Smooth muscle cell (in vitro differentiated cells): Measurements from ENCODE around the gene TMEM234. TPM values are rescaled to one million over a fixed set of nuclear protein-coding genes. Genes with fewer than 3 reads are reported as not detected.

Source experiments
- DNase-seq: peaks from one replicate; lab custom pipeline; 2025; ENCODE audit not compliant: unreplicated experiment; lab: John Stamatoyannopoulos, UW
- H2AFZ ChIP-seq: fragments of 200-600 bp; sonication (generic); 2 replicates; pipeline ENCODE4 v1.6.0; 2016; ENCODE audit warnings: antibody characterized with exemption, low read depth, mild to moderate bottlenecking
- H3F3A ChIP-seq: fragments of 200-600 bp; sonication (generic); 2 replicates; pipeline ENCODE4 v1.6.0; 2017; ENCODE audit warnings: antibody characterized with exemption, low read depth
- H3K27ac ChIP-seq: fragments of 200-600 bp; sonication (generic); 2 replicates; pipeline ENCODE4 v1.5.1; 2016; ENCODE audit warnings: low read depth, mild to moderate bottlenecking
- H3K27me3 ChIP-seq: fragments of 200-600 bp; sonication (generic); 2 replicates; pipeline ENCODE4 v1.6.1; 2016; ENCODE audit warnings: low read depth, mild to moderate bottlenecking
- H3K36me3 ChIP-seq: fragments of 200-600 bp; sonication (generic); 2 replicates; pipeline ENCODE4 v1.5.1; 2016; ENCODE audit warnings: low read depth
- H3K4me1 ChIP-seq: fragments of 200-600 bp; sonication (generic); 2 replicates; pipeline ENCODE4 v1.5.1; 2016; ENCODE audit warnings: low read depth
- H3K4me2 ChIP-seq: fragments of 200-600 bp; sonication (generic); 2 replicates; pipeline ENCODE4 v1.6.0; 2016; ENCODE audit warnings: mild to moderate bottlenecking
- H3K4me3 ChIP-seq: fragments of 200-600 bp; sonication (generic); 2 replicates; pipeline ENCODE4 v1.5.1; 2016; ENCODE audit warnings: mild to moderate bottlenecking
- H3K79me2 ChIP-seq: fragments of 200-600 bp; sonication (generic); 2 replicates; pipeline ENCODE4 v1.6.0; 2016; ENCODE audit warnings: low read depth, mild to moderate bottlenecking
- H3K9ac ChIP-seq: fragments of 200-600 bp; sonication (generic); 2 replicates; pipeline ENCODE4 v1.6.0; 2016; ENCODE audit warnings: low read depth
- H3K9me3 ChIP-seq: fragments of 200-600 bp; sonication (generic); replicated peaks from 2 replicates; pipeline ENCODE4 v1.5.1; 2016; ENCODE audit warnings: low read depth
- H4K20me1 ChIP-seq: fragments of 200-600 bp; sonication (generic); 2 replicates; pipeline ENCODE4 v1.6.0; 2016; ENCODE audit warnings: low read depth
- CTCF ChIP-seq: fragments of 200-600 bp; sonication (generic); IDR thresholded peaks from 2 replicates; pipeline ENCODE4 v1.5.1; 2017; ENCODE audit warnings: borderline replicate concordance, mild to moderate bottlenecking, antibody characterized with exemption; ENCODE audit not compliant: insufficient read depth, poor library complexity, severe bottlenecking
- WGBS: methylation state at CpG from one replicate; pipeline ENCODE4 v1.1.7; 2016; ENCODE audit warnings: low lambda C conversion rate; 5-methylcytosine and 5-hydroxymethylcytosine counted together
- polyA plus RNA-seq: library from polyadenylated mRNA; unstranded; fragments of >200 nt; fragmentation: Nextera tagmentation; extraction: Ambion mirVana; gene quantifications from 2 replicates; pipeline ENCODE4 v1.2.1, GENCODE V29; 2016
- total RNA-seq: library from RNA; depleted of rRNA; stranded (reverse); fragments of >200 nt; gene quantifications from 2 replicates; pipeline ENCODE4 v1.2.3, GENCODE V29; 2014

The TMEM234 gene
- total and polyA plus RNA-seq, 2 experiments from 2014 or later = 10.9 to 19.8 TPM

GRCh38 chr1:32232558-32233304 is 10.6 kb upstream of the TMEM234 start:
- no peak overlapping the region for H3K27ac ChIP-seq
- no peak for TF ChIP-seq CTCF
- H3K4me1 ChIP-seq = no peaks in the 10 kb centered on the region
- H3K27me3 ChIP-seq = no peaks in the 10 kb centered on the region
- H3K4me3 ChIP-seq = no peak overlapping the region
- DNase-seq = no peak
- no peaks in the 10 kb centered on the region for H3K9me3 ChIP-seq
- H4K20me1 ChIP-seq = no peaks in the 10 kb centered on the region
- H2AFZ ChIP-seq = no peak overlapping the region
- H3K36me3 ChIP-seq = peaks cover 7% of the 10 kb centered on the region
- H3F3A ChIP-seq = peaks cover 15% of the 10 kb centered on the region
- H3K4me2 ChIP-seq = no peak overlapping the region
- 94% methylated on average over 8 of the region's 8 CpGs for WGBS
- H3K9ac ChIP-seq = no peak overlapping the region
- no peaks in the 10 kb centered on the region for H3K79me2 ChIP-seq

- peaks cover 13% of the 10 kb centered on the region for H3F3A ChIP-seq
- H4K20me1 ChIP-seq = no peaks in the 10 kb centered on the region
- no peak overlapping the region for H2AFZ ChIP-seq
- no peak overlapping the region for H3K9ac ChIP-seq
- TF ChIP-seq CTCF = no peak
- no peak overlapping the region for H3K4me2 ChIP-seq
- peaks cover 7% of the 10 kb centered on the region for H3K36me3 ChIP-seq
- no peak overlapping the region for H3K27ac ChIP-seq
- no peaks in the 10 kb centered on the region for H3K79me2 ChIP-seq
- H3K9me3 ChIP-seq = no peaks in the 10 kb centered on the region
- no peak overlapping the region for H3K4me3 ChIP-seq
- 97% methylated on average over 5 of the region's 5 CpGs for WGBS
- DNase-seq = no peak
- no peaks in the 10 kb centered on the region for H3K4me1 ChIP-seq
- no peaks in the 10 kb centered on the region for H3K27me3 ChIP-seq
These were observed 9.8 kb upstream of the TMEM234 start for GRCh38 chr1:32231843-32232432.

GRCh38 chr1:32228771-32229170 is 6.6 kb upstream of the TMEM234 start:
- no peak overlapping the region for H3K9ac ChIP-seq
- no peaks in the 10 kb centered on the region for H3K9me3 ChIP-seq
- TF ChIP-seq CTCF = no peak
- H3K36me3 ChIP-seq = peaks cover 7% of the 10 kb centered on the region
- H4K20me1 ChIP-seq = no peaks in the 10 kb centered on the region
- DNase-seq = no peak
- no peaks in the 10 kb centered on the region for H3F3A ChIP-seq
- H3K4me3 ChIP-seq = no peak overlapping the region
- H3K4me1 ChIP-seq = no peaks in the 10 kb centered on the region
- H3K79me2 ChIP-seq = peaks cover 3% of the 10 kb centered on the region
- no peak overlapping the region for H3K27ac ChIP-seq
- no peaks in the 10 kb centered on the region for H3K27me3 ChIP-seq
- no peak overlapping the region for H2AFZ ChIP-seq
- WGBS = 95% methylated on average over 3 of the region's 3 CpGs
- H3K4me2 ChIP-seq = no peak overlapping the region

DNA sequence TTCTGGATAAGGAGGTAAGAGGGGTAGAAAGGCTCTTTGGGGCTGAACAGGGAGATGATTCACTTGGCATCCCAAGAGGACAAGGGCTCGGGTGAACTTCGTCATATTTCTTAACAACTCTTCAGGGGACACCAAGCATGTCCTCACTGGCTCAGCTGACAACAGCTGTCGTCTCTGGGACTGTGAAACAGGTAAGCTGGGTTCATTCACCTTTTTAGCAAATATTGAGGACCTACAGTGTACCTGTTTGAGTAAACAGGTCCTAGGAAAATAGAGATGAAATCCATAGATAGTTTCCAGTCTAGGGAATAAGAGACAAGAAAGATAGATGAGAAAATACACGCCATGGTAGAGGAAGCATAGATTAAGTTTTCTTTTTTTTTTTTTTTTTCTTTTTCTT is 2.1 kb upstream of the TMEM234 start:
- H4K20me1 ChIP-seq = no peaks in the 10 kb centered on the region
- H2AFZ ChIP-seq = no peak overlapping the region
- H3K27ac ChIP-seq = no peak overlapping the region
- H3K4me2 ChIP-seq = no peak overlapping the region
- 98% methylated on average over 4 of the region's 4 CpGs for WGBS
- H3K4me1 ChIP-seq = peaks cover 15% of the 10 kb centered on the region
- no peak overlapping the region for H3K4me3 ChIP-seq
- no peaks in the 10 kb centered on the region for H3K9me3 ChIP-seq
- H3K79me2 ChIP-seq = peaks cover 45% of the 10 kb centered on the region
- DNase-seq = no peak
- H3K27me3 ChIP-seq = no peaks in the 10 kb centered on the region
- no peak overlapping the region for H3K9ac ChIP-seq
- peaks cover 7% of the 10 kb centered on the region for H3K36me3 ChIP-seq
- H3F3A ChIP-seq = no peaks in the 10 kb centered on the region
- TF ChIP-seq CTCF = no peak
